Measurements from ENCODE around the gene TRMT44.

DNA sequence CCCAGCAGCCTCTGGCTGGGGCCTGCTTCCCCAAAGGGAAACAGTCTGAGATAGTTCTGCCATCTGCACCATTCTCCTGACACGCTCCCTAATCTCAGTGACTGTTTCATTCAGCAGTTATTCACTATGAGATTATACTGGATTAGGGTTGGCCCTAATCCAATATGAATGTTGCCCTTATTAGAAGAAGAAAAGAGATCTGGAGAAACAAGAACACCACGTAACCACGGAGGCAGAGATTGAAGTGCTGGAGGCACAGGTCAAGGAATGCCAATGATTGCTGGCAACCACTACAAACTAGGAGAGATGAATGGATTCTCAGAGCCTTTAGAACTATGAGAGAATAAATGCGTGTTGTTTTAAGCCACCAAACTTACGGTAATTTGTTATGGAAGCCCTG is 7.4 kb upstream of the TRMT44 start:
- TF ChIP-seq, protein P1, sequence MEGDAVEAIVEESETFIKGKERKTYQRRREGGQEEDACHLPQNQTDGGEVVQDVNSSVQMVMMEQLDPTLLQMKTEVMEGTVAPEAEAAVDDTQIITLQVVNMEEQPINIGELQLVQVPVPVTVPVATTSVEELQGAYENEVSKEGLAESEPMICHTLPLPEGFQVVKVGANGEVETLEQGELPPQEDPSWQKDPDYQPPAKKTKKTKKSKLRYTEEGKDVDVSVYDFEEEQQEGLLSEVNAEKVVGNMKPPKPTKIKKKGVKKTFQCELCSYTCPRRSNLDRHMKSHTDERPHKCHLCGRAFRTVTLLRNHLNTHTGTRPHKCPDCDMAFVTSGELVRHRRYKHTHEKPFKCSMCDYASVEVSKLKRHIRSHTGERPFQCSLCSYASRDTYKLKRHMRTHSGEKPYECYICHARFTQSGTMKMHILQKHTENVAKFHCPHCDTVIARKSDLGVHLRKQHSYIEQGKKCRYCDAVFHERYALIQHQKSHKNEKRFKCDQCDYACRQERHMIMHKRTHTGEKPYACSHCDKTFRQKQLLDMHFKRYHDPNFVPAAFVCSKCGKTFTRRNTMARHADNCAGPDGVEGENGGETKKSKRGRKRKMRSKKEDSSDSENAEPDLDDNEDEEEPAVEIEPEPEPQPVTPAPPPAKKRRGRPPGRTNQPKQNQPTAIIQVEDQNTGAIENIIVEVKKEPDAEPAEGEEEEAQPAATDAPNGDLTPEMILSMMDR (IDR thresholded peaks at IDR 0.05) = no peak
- TF ChIP-seq POLR2A (IDR thresholded peaks at IDR 0.05) = no peak
